ENCODE data around the gene NAT9.

The NAT9 gene

GRCh38 chr17:74785981-74786360 lies 9.8 kb upstream of the NAT9 start:
- no peak for DNase-seq
- no CpG with 5 or more reads among the region's 9 CpGs for WGBS (ENCODE audit: extremely low coverage, insufficient coverage, low lambda C conversion rate)
- peaks cover 2% of the 10 kb centered on the region for H3K36me3 ChIP-seq (ENCODE audit: control insufficient read depth, insufficient read depth, low read length)

GRCh38 chr17:74785096-74785980 lies 9.2 kb upstream of the NAT9 start:
- no peak overlapping the region for H3K27ac ChIP-seq (ENCODE audit: low read depth, low read length)
- H3K4me1 ChIP-seq (ENCODE audit: control insufficient read depth, low read depth, low read length), result no peaks in the 10 kb centered on the region
- H4K8ac ChIP-seq (ENCODE audit: low read depth, low read length), result no peak overlapping the region
- H3K4me2 ChIP-seq (ENCODE audit: low read length), result no peak overlapping the region
- no peaks in the 10 kb centered on the region for H3K79me2 ChIP-seq (ENCODE audit: control insufficient read depth, insufficient read depth, low read length)
- no peaks in the 10 kb centered on the region for H3K27me3 ChIP-seq (ENCODE audit: insufficient read depth, low read length, poor library complexity)
- no peak overlapping the region for H4K5ac ChIP-seq (ENCODE audit: low read length)
- no peak for DNase-seq
- no peak overlapping the region for H2BK15ac ChIP-seq (replicated peaks; ENCODE audit: low read depth)
- no peak overlapping the region for H3K23ac ChIP-seq (ENCODE audit: low read length)
- H3K18ac ChIP-seq (ENCODE audit: low read length), result no peak overlapping the region
- peaks cover 2% of the 10 kb centered on the region for H3K36me3 ChIP-seq (ENCODE audit: control insufficient read depth, insufficient read depth, low read length)
- WGBS (ENCODE audit: extremely low coverage, insufficient coverage, low lambda C conversion rate), result no CpG with 5 or more reads among the region's 21 CpGs
- peaks cover 3% of the 10 kb centered on the region for H3K79me1 ChIP-seq (ENCODE audit: low read length)
- H3K56ac ChIP-seq (ENCODE audit: low read length), result no peak overlapping the region
- H2BK120ac ChIP-seq (ENCODE audit: low read depth, low read length), result no peak overlapping the region
- no peak overlapping the region for H2BK5ac ChIP-seq (ENCODE audit: low read length)
- no peak overlapping the region for H2AK5ac ChIP-seq (ENCODE audit: low read length)
- no peak overlapping the region for H3K4me3 ChIP-seq (ENCODE audit: low read length)
- H3K9ac ChIP-seq (ENCODE audit: low read length), result no peak overlapping the region
- no peak overlapping the region for H3K4ac ChIP-seq (ENCODE audit: low read depth, low read length)

More at GRCh38 chr17:74785981-74786360, 9.8 kb upstream of the NAT9 start:
- no peak overlapping the region for H3K4me3 ChIP-seq (ENCODE audit: low read length)
- H2BK5ac ChIP-seq (ENCODE audit: low read length), result no peak overlapping the region
- no peak overlapping the region for H3K9ac ChIP-seq (ENCODE audit: low read length)
- no peak overlapping the region for H2BK120ac ChIP-seq (ENCODE audit: low read depth, low read length)
- H2BK15ac ChIP-seq (replicated peaks; ENCODE audit: low read depth), result no peak overlapping the region
- no peak overlapping the region for H3K18ac ChIP-seq (ENCODE audit: low read length)
- H3K56ac ChIP-seq (ENCODE audit: low read length), result no peak overlapping the region
- no peak overlapping the region for H2AK5ac ChIP-seq (ENCODE audit: low read length)
- H4K8ac ChIP-seq (ENCODE audit: low read depth, low read length), result no peak overlapping the region
- H3K4ac ChIP-seq (ENCODE audit: low read depth, low read length), result no peak overlapping the region
- peaks cover 3% of the 10 kb centered on the region for H3K79me1 ChIP-seq (ENCODE audit: low read length)
- H3K4me2 ChIP-seq (ENCODE audit: low read length), result no peak overlapping the region
- H3K4me1 ChIP-seq (ENCODE audit: control insufficient read depth, low read depth, low read length), result no peaks in the 10 kb centered on the region
- H3K79me2 ChIP-seq (ENCODE audit: control insufficient read depth, insufficient read depth, low read length), result no peaks in the 10 kb centered on the region
- H3K27ac ChIP-seq (ENCODE audit: low read depth, low read length), result no peak overlapping the region
- no peak overlapping the region for H4K5ac ChIP-seq (ENCODE audit: low read length)
- no peak overlapping the region for H3K23ac ChIP-seq (ENCODE audit: low read length)
- H3K27me3 ChIP-seq (ENCODE audit: insufficient read depth, low read length, poor library complexity), result no peaks in the 10 kb centered on the region

- DNase-seq, result no peak
- H3K23ac ChIP-seq (ENCODE audit: low read length), result no peak overlapping the region
- H3K4me1 ChIP-seq (ENCODE audit: control insufficient read depth, low read depth, low read length), result no peaks in the 10 kb centered on the region
- H2BK5ac ChIP-seq (ENCODE audit: low read length), result no peak overlapping the region
- no peak overlapping the region for H3K9ac ChIP-seq (ENCODE audit: low read length)
- no peak overlapping the region for H3K4me3 ChIP-seq (ENCODE audit: low read length)
- peaks cover 2% of the 10 kb centered on the region for H3K36me3 ChIP-seq (ENCODE audit: control insufficient read depth, insufficient read depth, low read length)
- no peak overlapping the region for H3K4me2 ChIP-seq (ENCODE audit: low read length)
- H3K79me2 ChIP-seq (ENCODE audit: control insufficient read depth, insufficient read depth, low read length), result no peaks in the 10 kb centered on the region
- no peak overlapping the region for H4K8ac ChIP-seq (ENCODE audit: low read depth, low read length)
- H3K4ac ChIP-seq (ENCODE audit: low read depth, low read length), result no peak overlapping the region
- no CpG with 5 or more reads among the region's 5 CpGs for WGBS (ENCODE audit: extremely low coverage, insufficient coverage, low lambda C conversion rate)
- no peak overlapping the region for H2BK15ac ChIP-seq (replicated peaks; ENCODE audit: low read depth)
- H3K79me1 ChIP-seq (ENCODE audit: low read length), result peaks cover 3% of the 10 kb centered on the region
- H3K27me3 ChIP-seq (ENCODE audit: insufficient read depth, low read length, poor library complexity), result no peaks in the 10 kb centered on the region
- H3K56ac ChIP-seq (ENCODE audit: low read length), result no peak overlapping the region
- H2BK120ac ChIP-seq (ENCODE audit: low read depth, low read length), result no peak overlapping the region
- H4K5ac ChIP-seq (ENCODE audit: low read length), result no peak overlapping the region
- H3K27ac ChIP-seq (ENCODE audit: low read depth, low read length), result no peak overlapping the region
- no peak overlapping the region for H2AK5ac ChIP-seq (ENCODE audit: low read length)
- no peak overlapping the region for H3K18ac ChIP-seq (ENCODE audit: low read length)
These were observed 8.1 kb upstream of the NAT9 start for GRCh38 chr17:74784125-74784810.

- no peak overlapping the region for H3K56ac ChIP-seq (ENCODE audit: low read length)
- no peak overlapping the region for H4K8ac ChIP-seq (ENCODE audit: low read depth, low read length)
- H4K5ac ChIP-seq (ENCODE audit: low read length), result no peak overlapping the region
- peaks cover 9% of the 10 kb centered on the region for H3K79me1 ChIP-seq (ENCODE audit: low read length)
- no peak overlapping the region for H3K18ac ChIP-seq (ENCODE audit: low read length)
- no peaks in the 10 kb centered on the region for H3K36me3 ChIP-seq (ENCODE audit: control insufficient read depth, insufficient read depth, low read length)
- no peaks in the 10 kb centered on the region for H3K4me1 ChIP-seq (ENCODE audit: control insufficient read depth, low read depth, low read length)
- H2AK5ac ChIP-seq (ENCODE audit: low read length), result no peak overlapping the region
- H3K4me3 ChIP-seq (ENCODE audit: low read length), result no peak overlapping the region
- H3K4ac ChIP-seq (ENCODE audit: low read depth, low read length), result no peak overlapping the region
- peaks cover 4% of the 10 kb centered on the region for H3K79me2 ChIP-seq (ENCODE audit: control insufficient read depth, insufficient read depth, low read length)
- no peak overlapping the region for H2BK15ac ChIP-seq (replicated peaks; ENCODE audit: low read depth)
- no peak overlapping the region for H3K9ac ChIP-seq (ENCODE audit: low read length)
- no peak overlapping the region for H3K27ac ChIP-seq (ENCODE audit: low read depth, low read length)
- H3K27me3 ChIP-seq (ENCODE audit: insufficient read depth, low read length, poor library complexity), result no peaks in the 10 kb centered on the region
- H2BK120ac ChIP-seq (ENCODE audit: low read depth, low read length), result no peak overlapping the region
- no peak for DNase-seq
- WGBS (ENCODE audit: extremely low coverage, insufficient coverage, low lambda C conversion rate), result no CpG with 5 or more reads among the region's 5 CpGs
- no peak overlapping the region for H2BK5ac ChIP-seq (ENCODE audit: low read length)
- H3K4me2 ChIP-seq (ENCODE audit: low read length), result no peak overlapping the region
- H3K23ac ChIP-seq (ENCODE audit: low read length), result no peak overlapping the region
These were observed 6.4 kb upstream of the NAT9 start for GRCh38 chr17:74782571-74782970.

GRCh38 chr17:74780443-74781238 lies 4.5 kb upstream of the NAT9 start:
- Histone ChIP-seq H3K27ac (ENCODE audit: low read depth, low read length) (no peak overlapping the region), H3K27me3 (ENCODE audit: insufficient read depth, low read length, poor library complexity) (no peaks in the 10 kb centered on the region), H2BK15ac (replicated peaks; ENCODE audit: low read depth) (no peak overlapping the region), H3K79me2 (ENCODE audit: control insufficient read depth, insufficient read depth, low read length) (peaks cover 7% of the 10 kb centered on the region), H2BK120ac (ENCODE audit: low read depth, low read length) (no peak overlapping the region), H4K8ac (ENCODE audit: low read depth, low read length) (no peak overlapping the region), H2BK5ac (ENCODE audit: low read length) (no peak overlapping the region), H3K4me3 (ENCODE audit: low read length) (no peak overlapping the region), H3K9ac (ENCODE audit: low read length) (no peak overlapping the region), H3K23ac (ENCODE audit: low read length) (no peak overlapping the region), H4K5ac (ENCODE audit: low read length) (no peak overlapping the region), H3K4me2 (ENCODE audit: low read length) (no peak overlapping the region), H3K79me1 (ENCODE audit: low read length) (peaks cover 17% of the 10 kb centered on the region), H3K18ac (ENCODE audit: low read length) (no peak overlapping the region), H3K56ac (ENCODE audit: low read length) (no peak overlapping the region), H3K36me3 (ENCODE audit: control insufficient read depth, insufficient read depth, low read length) (no peaks in the 10 kb centered on the region), H2AK5ac (ENCODE audit: low read length) (no peak overlapping the region), H3K4ac (ENCODE audit: low read depth, low read length) (no peak overlapping the region), H3K4me1 (ENCODE audit: control insufficient read depth, low read depth, low read length) (no peaks in the 10 kb centered on the region)
- peak; percentile 82 for DNase-seq
- WGBS (ENCODE audit: extremely low coverage, insufficient coverage, low lambda C conversion rate), result no CpG with 5 or more reads among the region's 7 CpGs
